Heart right ventricle (tissue), 16 donors: Measurements from ENCODE around the gene TMEM9. TPM values are rescaled to one million over a fixed set of nuclear protein-coding genes. Genes with fewer than 3 reads are reported as not detected.

Source experiments
- ATAC-seq, 8 donors: fragments of 200-7000 bp; cut with Tn5 transposase; one replicate each; pipeline ENCODE4 v1.9.1; 2020; ENCODE audit warnings: mild to moderate bottlenecking in 8 of 8, moderate library complexity in 8 of 8, moderate number of reproducible peaks in 1 of 8
- DNase-seq, 2 donors: peaks; one replicate each; pipeline ENCODE4 v3.0.0-alpha.2; 2020
- H3K27ac ChIP-seq, 10 donors: fragments of 200-600 bp; sonication (generic) in 2 of 10; one replicate each; pipeline versions ENCODE4 v1.5.0 to v1.8.0; 2020 to 2022; ENCODE audit warnings: mild to moderate bottlenecking in 3 of 10
- H3K27me3 ChIP-seq, 7 donors: fragments of 200-600 bp; one replicate each; pipeline ENCODE4 v1.8.0; 2021 to 2022; ENCODE audit warnings: mild to moderate bottlenecking in 2 of 7
- H3K36me3 ChIP-seq, 9 donors: fragments of 200-600 bp; sonication (generic) in 1 of 9; one replicate each; pipeline versions ENCODE4 v1.5.0 to v1.8.0; 2020 to 2022; ENCODE audit warnings: mild to moderate bottlenecking in 2 of 9
- H3K4me1 ChIP-seq, 9 donors: fragments of 200-600 bp; sonication (generic) in 1 of 9; one replicate each; pipeline versions ENCODE4 v1.5.0 to v1.8.0; 2020 to 2022; ENCODE audit warnings: mild to moderate bottlenecking in 4 of 9
- H3K4me3 ChIP-seq, 10 donors: fragments of 200-600 bp; sonication (generic) in 2 of 10; one replicate each; pipeline versions ENCODE4 v1.5.0 to v1.8.0; 2020 to 2022; ENCODE audit warnings: mild to moderate bottlenecking in 7 of 10, moderate library complexity in 2 of 10
- H3K9me3 ChIP-seq, 11 donors: fragments of 200-600 bp in 10 of 11; sonication (generic) in 2 of 11; one replicate each; pipeline versions ENCODE4 v1.5.0 to v1.8.0; 2013 to 2022; ENCODE audit warnings: mild to moderate bottlenecking in 2 of 11, control low read depth in 1 of 11, moderate library complexity in 1 of 11
- WGBS, 2 donors: extraction: QIAGEN DNeasy Blood & Tissue Kit; methylation state at CpG; one replicate each; pipeline ENCODE4 v1.1.7; 2013; ENCODE audit warnings: inconsistent platforms in 1 of 2; 5-methylcytosine and 5-hydroxymethylcytosine counted together
- intact Hi-C, 10 donors: fragments of 100-400 bp; cut with DNase I; formaldehyde crosslinking; loops; one replicate each; pipeline versions ENCODE4 v1.11.1 to v1.14.2; 2022
- polyA plus RNA-seq, 2 donors: library from polyadenylated mRNA; stranded (reverse); fragments of 200-250 nt; gene quantifications; one replicate each; pipeline ENCODE4 v1.2.3, GENCODE V29; 2013
- total RNA-seq, 10 donors: library from RNA; stranded (reverse); fragmentation: NEBNext Ultra II Directional in 3 of 10; extraction: Animal tissue kit (Norgen Biotek cat#: 25700) in 3 of 10; gene quantifications; one replicate each; pipeline versions ENCODE4 v1.2.1 to v1.2.4, GENCODE V29; 2021 to 2023
- TF ChIP-seq, protein P1 (sequence below), 9 donors: fragments of 200-600 bp; sonication (generic) in 2 of 9; IDR thresholded peaks; one replicate each; pipeline versions ENCODE4 v1.5.0 to v1.8.0; 2021 to 2022; ENCODE audit warnings: antibody characterized with exemption in 9 of 9, mild to moderate bottlenecking in 5 of 9, moderate library complexity in 1 of 9
- donor health status: Arrhythmogenic right ventricular cardiomyopathy.
- donor health status: ischemic (EF 13 %, LVEDD 7.1; RV severe dilation, severe dysfunction).
- donor health status: healthy with polysubstance abuse.
- donor health status: DM: no; HTN: yes; CAD: no.
- donor health status: DM: no; HTN: no; CAD: no.
- donor health status: ischemic (EF 25% LVEDD 6.9; RV normal size, moderate dysfunction).
- donor health status: ischemic (EF 25% LVEDD 5.7; RV mildly dilated, moderate dysfunction).
- donor health status: healthy.
- donor health status: DM: yes; HTN: yes; CAD: no.
- donor health status: Ischemic cardiomyopathy.
- donor health status: ischemic (EF 35%, LVEDD 5.7; RV mildly dilated, moderate dysfunction).
- donor health status: nonischemic (EF 11% LVEDD 7.7; RV severe dilation, severe dysfunction).
- donor health status: DM: yes; HTN: yes; CAD: no.
- donor health status: PGD.
- donor health status: ischemic (EF 29% LVEDD 5.4; RV normal size, mild dysfunction).
- donor health status: nonischemic (EF 23%, LVEDD 6.1; RV moderate dilation, normal function).

The TMEM9 gene
- total and polyA plus RNA-seq, 12 donors, result 19.6 to 49.6 (median 25.4) TPM

DNA sequence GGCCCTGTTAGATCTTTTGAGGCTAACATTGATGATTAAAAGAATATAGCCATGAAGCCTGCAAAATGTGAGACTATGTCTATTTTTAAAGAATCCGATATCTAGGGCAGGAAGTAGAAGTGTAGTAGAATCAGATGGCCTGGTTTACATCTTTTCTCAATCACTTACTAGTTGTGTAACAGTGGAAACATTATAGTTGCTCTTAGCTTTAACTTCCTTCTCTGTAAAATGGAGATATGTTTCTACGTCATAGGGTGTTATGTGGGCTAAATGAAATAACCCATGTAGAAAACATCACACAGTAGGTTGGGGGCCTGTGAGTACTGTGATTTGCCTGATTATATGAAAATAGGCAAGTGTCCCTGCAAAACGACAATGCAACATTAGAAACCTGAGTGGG, 31.9 kb upstream of the TMEM9 start:
- peaks cover 0 to 15% (median 9%) of the 10 kb centered on the region in 7 donors for H3K27me3 ChIP-seq
- H3K36me3 ChIP-seq, result no peaks in the 10 kb centered on the region
- intact Hi-C loops, result no loop called here
- TF ChIP-seq, protein P1, sequence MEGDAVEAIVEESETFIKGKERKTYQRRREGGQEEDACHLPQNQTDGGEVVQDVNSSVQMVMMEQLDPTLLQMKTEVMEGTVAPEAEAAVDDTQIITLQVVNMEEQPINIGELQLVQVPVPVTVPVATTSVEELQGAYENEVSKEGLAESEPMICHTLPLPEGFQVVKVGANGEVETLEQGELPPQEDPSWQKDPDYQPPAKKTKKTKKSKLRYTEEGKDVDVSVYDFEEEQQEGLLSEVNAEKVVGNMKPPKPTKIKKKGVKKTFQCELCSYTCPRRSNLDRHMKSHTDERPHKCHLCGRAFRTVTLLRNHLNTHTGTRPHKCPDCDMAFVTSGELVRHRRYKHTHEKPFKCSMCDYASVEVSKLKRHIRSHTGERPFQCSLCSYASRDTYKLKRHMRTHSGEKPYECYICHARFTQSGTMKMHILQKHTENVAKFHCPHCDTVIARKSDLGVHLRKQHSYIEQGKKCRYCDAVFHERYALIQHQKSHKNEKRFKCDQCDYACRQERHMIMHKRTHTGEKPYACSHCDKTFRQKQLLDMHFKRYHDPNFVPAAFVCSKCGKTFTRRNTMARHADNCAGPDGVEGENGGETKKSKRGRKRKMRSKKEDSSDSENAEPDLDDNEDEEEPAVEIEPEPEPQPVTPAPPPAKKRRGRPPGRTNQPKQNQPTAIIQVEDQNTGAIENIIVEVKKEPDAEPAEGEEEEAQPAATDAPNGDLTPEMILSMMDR (IDR thresholded peaks at IDR 0.05), result no peak
- ATAC-seq, result no peak
- H3K4me1 ChIP-seq, result peaks cover 0 to 18% (median 5%) of the 10 kb centered on the region in 9 donors
- no peaks in the 10 kb centered on the region for H3K9me3 ChIP-seq
- no peak for DNase-seq
- H3K4me3 ChIP-seq, result no peak overlapping the region
- 80 to 88% methylated on average over 3 of the region's 3 CpGs for WGBS, 2 donors
- H3K27ac ChIP-seq, result no peak overlapping the region

GRCh38 chr1:201185527-201186128, 31.4 kb upstream of the TMEM9 start:
- Histone ChIP-seq H3K4me3 (no peak overlapping the region), H3K4me1 (peaks cover 0 to 18% (median 5%) of the 10 kb centered on the region in 9 donors), H3K27me3 (peaks cover 0 to 11% (median 4%) of the 10 kb centered on the region in 7 donors), H3K9me3 (no peaks in the 10 kb centered on the region), H3K36me3 (no peaks in the 10 kb centered on the region), H3K27ac (no peak overlapping the region)
- ATAC-seq (peak in 1 of 8 donors; percentile 40), DNase-seq (no peak)
- intact Hi-C loops, result no loop called here
- TF ChIP-seq, protein P1 (IDR thresholded peaks at IDR 0.05), result no peak
- 86 to 92% methylated on average over 5 of the region's 5 CpGs for WGBS, 2 donors

- ATAC-seq, result no peak
- no peaks in the 10 kb centered on the region for H3K9me3 ChIP-seq
Measured at GRCh38 chr1:201185123-201185453, 30.8 kb upstream of the TMEM9 start.

DNA sequence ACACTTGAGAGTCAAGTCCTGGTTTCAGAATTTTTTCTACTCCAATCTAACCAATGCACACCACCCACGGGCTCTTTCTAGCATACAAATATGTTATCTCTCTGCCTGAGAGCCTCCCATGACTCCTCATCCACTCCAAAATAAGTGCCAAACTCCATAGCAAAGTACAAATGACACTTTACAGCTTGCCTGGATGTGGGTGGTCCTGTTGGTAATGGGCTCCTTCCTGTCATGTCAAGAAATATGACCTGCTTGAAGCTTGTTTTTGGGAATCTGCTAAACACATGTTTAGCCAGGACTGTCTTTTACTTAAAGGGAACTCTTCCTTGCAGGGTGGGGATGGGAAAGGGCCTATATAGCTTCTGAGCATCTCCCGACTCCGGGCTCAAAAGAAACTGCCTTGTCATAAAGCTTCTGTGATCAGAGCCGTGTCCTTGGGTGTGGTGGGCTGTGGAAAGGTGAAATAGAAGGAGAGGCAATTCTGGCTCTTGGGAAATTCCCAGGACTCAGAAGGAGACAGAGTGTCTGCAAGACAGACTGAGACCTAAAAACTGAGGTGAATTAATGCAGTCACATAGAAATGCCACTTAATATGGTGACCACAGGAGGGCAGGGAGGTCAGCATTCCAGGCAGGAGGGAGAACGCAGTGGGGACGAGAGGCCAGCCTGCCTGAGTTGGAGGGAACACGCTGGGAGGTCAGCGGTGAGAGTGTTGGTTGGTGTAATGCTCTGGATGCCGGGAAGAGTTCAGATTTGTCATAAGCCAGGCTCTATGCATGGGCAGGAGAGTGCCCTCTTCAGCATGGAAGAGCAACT, 30.2 kb upstream of the TMEM9 start:
- DNase-seq (no peak), ATAC-seq (peak; percentile 20 to 95 (median 86))
- Histone ChIP-seq H3K4me3 (no peak overlapping the region), H3K36me3 (no peaks in the 10 kb centered on the region), H3K27ac (peak overlapping the region in 1 of 10 donors; percentile 16), H3K27me3 (peaks cover 0 to 9% (median 0%) of the 10 kb centered on the region in 7 donors), H3K9me3 (no peaks in the 10 kb centered on the region), H3K4me1 (peaks cover 0 to 18% (median 5%) of the 10 kb centered on the region in 9 donors)
- 46 to 62% methylated on average over 9 of the region's 9 CpGs for WGBS, 2 donors
- intact Hi-C loops, result no loop called here
- TF ChIP-seq, protein P1 (IDR thresholded peaks at IDR 0.05), result peak in 7 of 9 donors; percentile 32 to 64 (median 43)

More at GRCh38 chr1:201185123-201185453, 30.8 kb upstream of the TMEM9 start:
- no peak overlapping the region for H3K4me3 ChIP-seq
- no peaks in the 10 kb centered on the region for H3K36me3 ChIP-seq
- TF ChIP-seq, protein P1 (IDR thresholded peaks at IDR 0.05), result peak in 1 of 9 donors; percentile 1
- H3K27me3 ChIP-seq, result peaks cover 0 to 9% (median 0%) of the 10 kb centered on the region in 7 donors
- DNase-seq, result no peak
- intact Hi-C loops, result no loop called here
- peak overlapping the region in 1 of 10 donors; percentile 16 for H3K27ac ChIP-seq
- peaks cover 0 to 18% (median 5%) of the 10 kb centered on the region in 9 donors for H3K4me1 ChIP-seq
- WGBS, 2 donors, result 54 to 67% methylated on average over 3 of the region's 3 CpGs
